Stimulated activated CD8-positive, alpha-beta memory T cell treated with anti-CD3 and anti-CD28 coated beads, Interleukin-2, amount 100 ng/mL, for 1 hour (primary cell): ENCODE results near the gene EIF5A.

Experiments
- DNase-seq, 2 donors: peaks; one replicate each; pipeline ENCODE4 v3.0.0-alpha.2; 2020; ENCODE audit warnings: low read depth in 2 of 2

EIF5A gene

DNA sequence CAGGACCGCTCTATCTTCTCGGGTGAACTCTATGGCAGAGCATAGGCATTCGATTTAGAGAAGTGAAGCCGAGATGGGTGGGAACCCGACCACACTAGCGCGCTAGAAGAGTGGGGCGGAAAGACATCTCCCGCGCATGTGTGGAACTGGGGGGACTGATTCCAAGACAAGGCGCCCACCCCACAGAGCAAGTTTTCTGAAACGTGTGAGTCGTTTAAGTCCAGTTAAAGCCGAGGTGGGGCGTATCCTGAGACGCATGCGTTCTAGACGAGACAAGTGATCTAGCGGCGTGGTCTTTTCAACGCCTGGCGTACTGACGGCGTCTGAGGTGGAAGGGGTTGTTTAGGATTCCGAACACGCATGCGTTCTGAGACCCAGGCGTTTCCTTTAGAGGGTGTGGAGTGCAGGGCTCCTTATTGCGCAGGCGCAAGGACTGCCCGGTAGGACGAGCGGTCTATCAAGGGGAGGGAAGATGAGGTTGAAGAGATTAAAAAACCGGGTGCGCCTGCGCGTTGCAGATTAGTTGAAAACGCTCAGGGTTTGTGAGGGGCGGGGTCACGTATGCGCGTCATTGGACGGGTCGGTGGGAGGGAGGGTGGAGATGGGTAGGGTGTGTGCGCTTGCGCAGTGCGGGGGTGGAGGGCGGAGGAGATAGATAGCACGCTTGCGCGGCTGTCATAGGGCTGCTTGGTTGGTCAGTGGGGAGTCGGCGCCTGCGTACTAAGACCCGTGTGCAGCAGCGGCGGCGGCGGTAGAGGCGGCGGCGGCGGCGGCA, at the start of gene EIF5A:
EIF5A (plus strand) TSS at position 718 of the 775 bp plus-strand sequence. CDS start 2,008 bp downstream, outside the sequence.
- peak; percentile 100 for DNase-seq

DNA sequence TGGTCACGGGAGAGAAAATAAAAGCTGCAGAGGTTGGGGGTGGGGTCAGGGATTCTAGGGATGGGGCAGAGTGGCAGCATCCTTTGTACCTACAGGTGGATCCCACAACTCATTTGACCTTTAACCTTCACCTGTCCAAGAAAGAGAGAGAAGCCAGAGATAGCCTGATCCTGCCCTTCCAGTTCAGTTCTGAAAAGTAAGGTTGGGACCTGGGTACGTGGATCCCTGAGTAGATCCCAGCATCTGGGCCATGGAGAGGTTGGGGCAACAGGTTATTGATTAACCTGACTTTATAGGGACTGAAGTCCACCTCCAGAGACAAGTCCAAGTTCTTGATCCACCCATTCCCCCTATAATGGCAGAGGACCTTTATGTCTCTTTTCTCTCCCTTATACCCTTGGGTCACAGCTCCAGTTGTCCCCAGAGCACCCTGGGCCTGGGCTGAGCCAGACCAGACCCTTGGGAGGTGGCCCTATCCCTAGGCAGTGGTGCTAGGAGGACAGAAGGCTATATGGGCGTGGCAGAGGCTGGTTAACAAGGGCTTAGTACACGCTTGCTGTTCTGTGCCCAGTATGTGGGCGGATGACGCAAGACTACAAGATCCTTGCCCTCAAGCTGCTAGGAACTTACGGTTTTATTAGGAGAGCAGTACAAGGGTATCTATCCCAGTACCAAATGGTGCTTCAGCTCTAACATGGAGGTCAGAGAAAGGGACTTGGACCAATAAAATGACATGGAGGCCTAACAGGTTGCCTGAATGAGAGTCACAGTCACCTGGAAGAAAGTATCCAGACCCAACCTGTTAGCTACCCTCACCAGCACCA, 48.5 kb upstream of the EIF5A start:
- no peak for DNase-seq

DNA sequence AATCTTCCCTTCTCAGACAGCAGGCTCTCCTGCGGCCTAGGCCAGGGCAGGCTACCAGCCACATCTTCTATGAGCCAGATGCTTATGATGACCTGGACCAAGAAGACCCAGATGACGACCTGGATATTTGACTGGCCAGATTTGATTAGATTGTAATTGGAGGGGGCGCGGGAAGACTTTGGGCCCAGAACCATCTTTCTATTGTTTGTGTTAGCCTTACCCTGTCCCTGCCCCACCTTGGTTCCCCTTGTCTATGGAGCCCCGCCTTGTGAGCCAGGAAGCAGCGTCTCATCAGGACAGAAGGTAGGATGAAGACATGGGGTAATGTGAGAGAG, 47.9 kb upstream of the EIF5A start:
- no peak for DNase-seq

DNA sequence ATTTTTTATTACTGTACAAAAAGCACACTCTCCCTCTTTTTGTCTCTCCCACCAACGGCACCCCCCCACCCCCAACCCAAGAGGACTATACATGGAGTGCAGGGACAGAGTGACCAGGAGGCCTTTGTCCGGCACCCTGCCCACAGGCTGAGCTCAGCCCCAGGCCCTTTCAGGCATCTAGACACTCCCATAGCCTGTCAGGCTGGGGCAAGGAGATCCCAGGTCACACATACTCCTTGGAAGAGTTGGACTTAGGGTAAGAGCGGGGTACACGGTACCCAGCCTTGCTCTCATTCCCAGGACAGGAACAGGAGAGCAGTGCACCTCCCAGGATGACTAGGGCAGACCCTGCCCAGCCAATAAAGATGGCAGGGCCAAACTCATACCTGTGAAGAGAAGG, 47.3 kb upstream of the EIF5A start:
- no peak for DNase-seq

DNA sequence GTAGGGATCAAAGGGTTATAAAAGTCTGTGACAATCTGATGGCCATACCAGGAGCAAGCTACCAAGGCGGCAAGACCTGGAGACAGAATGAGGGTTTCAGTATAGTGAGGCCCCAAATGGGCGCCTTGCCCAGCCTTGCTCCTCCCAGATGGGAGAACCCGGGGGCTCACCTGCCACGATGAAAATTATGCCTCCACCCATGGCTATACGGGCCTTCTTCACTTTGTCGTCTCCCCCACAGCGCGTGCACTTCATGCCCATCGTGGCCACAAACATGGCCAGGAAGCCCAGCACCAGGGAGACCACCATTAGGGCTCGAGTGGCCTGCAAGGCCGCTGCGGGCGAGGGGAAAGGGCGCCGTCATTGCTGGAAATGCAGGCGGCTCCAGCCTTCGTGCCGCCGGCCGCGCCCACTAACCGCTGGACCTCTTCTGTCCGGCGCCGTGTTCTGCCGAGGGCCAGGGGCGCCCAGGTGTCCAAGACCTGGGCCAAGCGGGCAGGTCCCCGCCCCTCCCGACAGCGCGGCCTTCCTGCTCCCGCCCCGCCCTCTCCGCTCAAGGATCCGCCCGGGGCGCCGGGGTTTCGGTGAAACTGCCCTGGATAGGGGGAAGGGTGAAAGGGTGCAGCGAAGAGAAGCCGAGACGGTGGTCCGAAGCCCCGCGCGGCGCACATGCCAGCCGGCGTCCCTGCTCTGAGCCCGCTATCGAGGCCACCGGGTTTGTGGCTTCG, 46.6 kb upstream of the EIF5A start:
- no peak for DNase-seq

DNA sequence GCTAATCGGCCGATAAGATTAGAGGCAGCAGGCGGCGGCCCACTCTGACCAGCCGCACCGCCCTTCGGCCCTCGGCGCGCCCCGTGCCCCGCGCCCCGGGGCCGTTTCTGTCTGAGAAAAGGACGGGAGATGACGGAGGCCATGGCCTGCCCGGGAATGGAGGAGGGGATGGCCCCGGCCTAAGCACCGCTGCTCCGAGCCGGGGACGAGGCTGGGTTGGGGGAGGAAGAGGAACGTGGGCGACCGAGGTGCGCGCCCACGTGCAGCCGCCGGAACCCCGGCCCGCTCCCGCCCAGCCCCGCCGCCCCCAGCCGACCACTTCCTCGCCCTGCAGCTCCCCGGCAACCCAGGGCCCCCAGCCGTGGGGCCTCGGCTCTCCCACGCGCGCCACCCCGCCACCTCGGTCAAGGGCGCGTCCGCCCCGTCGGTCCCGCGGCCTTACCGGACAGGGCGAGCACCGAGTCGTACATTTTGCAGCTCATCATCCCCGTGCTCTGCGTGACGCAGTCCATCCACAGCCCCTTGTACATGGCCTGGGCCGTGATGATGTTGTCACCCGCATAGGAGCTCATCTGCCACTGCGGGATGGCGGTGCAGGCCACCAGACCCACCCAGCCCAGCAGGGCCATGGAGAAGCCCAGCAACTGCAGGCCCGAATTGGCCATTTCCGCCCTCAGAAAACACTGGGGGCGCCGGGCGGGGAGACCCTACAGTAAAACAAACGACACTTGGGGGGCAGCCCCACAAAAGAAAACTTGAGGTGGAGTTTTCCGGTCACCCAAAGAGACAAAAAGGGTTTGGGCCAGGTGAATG, 45.8 kb upstream of the EIF5A start:
- no peak for DNase-seq

DNA sequence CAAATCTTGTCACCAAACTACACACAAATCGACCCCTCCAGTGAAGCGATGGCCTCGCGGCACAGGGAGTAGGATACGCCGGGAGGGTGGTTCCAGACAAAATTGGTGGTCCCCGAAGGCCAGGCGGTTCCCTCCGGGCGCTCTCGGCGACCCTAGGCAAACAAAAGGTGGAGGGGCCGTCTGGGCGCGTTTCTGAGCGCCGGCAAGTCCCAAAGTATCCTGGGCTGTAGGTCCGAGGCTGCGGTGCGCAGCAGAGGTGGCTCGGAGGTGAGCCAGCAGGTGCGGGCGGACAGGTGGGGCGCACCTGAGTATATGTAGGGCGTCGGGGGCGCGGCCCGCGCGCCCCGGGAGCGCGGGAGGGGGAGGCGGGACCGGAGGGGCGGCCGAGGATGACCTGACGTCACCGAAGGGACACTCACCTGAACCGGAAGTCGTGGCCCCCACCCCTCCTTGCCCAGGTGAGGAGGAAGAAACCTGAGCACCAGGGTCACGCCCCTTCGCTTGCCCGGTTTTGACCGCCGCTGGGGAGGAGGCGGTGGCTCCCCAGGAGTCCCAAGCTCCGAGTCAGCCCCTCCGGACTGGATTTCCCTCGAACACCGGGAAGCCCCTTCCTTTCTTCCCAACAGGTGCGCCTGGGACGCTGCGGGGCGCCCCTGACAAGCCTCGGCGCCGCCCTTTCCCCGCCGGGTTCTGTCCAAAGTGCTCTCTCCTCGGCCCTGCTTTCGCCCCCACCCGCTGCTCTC, 45.1 kb upstream of the EIF5A start, which contains the start of gene CLDN7:
CLDN7 (minus strand) TSS at position 287 of the 743 bp plus-strand sequence. CDS start 435 bp downstream, outside the sequence.
- DNase-seq: no peak

DNA sequence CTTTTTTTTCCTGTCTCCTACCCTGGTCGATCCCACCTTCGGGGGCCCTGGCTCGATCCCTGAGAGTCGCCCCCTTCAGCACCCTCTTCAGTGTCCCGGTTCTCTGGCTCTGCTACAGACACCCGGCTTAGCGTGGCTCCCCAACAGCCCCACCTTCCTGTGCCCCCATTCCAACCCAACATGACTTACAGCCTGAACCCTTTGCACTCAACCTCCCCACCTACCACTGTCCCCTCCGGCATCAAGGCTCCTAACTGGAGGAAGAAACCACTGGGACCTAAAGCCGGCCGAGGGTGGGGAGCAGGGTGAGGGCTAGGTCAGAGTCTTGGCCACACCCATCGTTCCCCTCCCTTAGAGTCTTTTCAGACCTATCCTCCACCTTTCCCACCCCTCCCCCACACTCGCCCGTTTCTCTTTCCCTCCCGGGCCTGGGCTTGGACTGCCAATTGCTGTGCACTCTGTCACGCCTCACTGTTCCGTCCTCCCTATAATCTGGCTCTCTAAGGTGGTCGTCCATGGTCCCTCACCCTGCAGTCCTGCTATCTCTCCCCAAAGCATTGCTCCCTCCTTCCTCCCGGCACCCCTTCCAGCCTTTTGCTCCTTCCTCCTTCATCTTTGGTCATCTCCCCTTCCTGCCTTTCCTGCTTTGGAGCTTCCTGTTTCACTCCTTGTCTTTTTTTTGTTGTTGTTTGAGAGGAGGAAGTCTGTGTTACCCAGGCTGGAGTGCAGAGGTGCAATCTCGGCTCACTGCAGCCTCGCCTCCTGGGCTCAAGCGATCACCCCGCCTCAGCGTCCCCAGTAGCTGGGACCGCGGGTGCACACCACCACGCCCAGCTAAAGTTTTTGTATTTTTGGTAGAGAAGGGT, 44.3 kb upstream of the EIF5A start:
- no peak for DNase-seq

DNA sequence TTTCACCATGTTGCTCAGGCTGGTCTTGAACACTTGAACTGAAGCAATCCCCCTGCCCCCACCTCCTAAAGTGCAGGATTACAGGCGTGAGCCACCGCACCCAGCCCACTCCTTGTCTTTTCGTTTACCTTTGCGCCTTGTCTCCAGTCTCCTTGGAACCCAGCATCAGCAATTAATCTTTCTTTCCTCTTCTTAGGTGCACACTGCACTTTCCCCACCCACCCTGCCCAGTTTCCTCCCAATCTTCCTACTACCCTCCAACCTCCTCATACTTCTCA, 43.7 kb upstream of the EIF5A start:
- no peak for DNase-seq

DNA sequence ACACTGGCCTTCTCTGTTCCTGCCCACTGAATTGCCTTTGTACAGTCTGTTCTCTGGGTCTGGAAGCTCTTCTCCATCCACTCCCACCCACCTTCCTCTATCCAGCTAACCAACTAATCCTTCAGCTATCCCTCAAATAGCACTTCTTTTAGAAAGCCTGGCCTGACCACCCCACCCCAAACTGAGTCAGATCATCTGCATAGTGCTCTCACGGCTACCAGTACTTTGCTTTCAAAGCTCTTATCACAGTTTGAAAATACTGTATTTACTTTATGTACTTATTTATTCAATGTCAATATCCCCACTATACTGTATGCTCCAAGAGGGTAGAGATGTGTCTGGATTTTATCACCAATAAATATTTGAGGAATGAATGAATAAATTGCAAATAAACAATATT, 40.6 kb upstream of the EIF5A start:
- DNase-seq: no peak

DNA sequence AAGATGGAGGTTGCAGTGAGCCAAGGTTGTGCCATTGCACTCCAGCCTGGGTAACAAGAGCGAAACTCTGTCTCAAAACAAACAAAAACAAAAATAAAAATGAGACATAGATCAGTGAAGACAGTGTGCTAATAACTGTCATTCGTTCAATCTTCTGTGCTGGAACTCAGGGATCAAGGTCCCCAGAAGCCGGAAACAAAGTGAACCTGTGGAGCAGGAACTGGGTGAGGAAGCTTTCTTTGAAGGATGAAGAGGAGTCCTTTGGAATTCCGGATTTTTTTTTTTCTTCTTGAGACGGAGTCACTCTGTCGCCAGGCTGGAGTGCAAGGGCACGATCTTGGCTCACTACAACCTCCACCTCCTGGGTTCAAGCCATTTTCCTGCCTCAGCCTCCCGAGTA, 28.0 kb upstream of the EIF5A start:
- no peak for DNase-seq

DNA sequence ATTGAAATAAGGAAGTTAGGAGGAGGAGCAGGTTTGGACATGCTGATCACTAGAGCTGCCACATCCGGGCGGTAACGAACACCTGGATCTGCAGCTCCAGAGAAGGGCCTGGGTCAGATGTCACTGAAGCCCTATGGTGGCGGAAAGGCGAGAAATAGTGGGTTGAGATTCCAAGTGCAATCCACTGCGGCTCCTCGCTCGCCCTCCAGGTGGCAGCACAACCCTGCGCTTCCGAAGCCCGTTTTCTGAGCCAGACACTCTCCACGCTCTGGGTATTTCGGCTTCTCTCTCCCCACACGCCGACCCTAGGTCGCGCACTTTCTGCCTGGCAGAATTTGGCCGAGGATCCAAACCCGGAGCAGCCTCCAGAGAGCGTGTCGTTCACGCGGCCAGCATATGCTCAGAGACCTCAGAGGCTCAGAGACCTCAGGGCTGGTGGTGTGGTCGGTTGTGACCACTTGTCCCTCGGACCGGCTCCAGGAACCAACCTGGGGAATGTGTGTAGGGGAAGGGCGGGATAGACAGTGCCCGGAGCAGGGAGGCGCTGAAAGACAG, 26.8 kb upstream of the EIF5A start:
- peak; percentile 69 to 75 for DNase-seq

DNA sequence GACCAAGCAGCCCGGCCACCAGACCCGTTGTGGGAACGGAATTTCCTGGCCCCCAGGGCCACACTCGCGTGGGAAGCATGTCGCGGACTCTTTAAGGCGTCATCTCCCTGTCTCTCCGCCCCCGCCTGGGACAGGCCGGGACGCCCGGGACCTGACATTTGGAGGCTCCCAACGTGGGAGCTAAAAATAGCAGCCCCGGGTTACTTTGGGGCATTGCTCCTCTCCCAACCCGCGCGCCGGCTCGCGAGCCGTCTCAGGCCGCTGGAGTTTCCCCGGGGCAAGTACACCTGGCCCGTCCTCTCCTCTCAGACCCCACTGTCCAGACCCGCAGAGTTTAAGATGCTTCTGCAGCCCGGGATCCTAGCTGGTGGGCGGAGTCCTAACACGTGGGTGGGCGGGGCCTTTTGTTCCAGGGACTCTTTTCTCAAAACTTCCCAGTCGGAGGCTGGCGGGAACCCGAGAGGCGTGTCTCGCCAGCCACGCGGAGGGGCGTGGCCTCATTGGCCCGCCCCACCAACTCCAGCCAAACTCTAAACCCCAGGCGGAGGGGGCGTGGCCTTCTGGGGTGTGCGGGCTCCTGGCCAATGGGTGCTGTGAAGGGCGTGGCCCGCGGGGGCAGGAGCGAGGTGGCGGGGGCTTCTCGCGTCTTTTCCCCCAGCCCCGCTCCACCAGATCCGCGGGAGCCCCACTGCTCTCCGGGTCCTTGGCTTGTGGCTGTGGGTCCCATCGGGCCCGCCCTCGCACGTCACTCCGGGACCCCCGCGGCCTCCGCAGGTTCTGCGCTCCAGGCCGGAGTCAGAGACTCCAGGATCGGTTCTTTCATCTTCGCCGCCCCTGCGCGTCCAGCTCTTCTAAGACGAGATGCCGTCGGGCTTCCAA, 26.1 kb upstream of the EIF5A start, which contains the start of gene SLC2A4:
SLC2A4 (plus strand) TSS at position 645 of the 879 bp plus-strand sequence; CDS start at position 862, 217 bp downstream.
- DNase-seq: peak; percentile 55 to 72

DNA sequence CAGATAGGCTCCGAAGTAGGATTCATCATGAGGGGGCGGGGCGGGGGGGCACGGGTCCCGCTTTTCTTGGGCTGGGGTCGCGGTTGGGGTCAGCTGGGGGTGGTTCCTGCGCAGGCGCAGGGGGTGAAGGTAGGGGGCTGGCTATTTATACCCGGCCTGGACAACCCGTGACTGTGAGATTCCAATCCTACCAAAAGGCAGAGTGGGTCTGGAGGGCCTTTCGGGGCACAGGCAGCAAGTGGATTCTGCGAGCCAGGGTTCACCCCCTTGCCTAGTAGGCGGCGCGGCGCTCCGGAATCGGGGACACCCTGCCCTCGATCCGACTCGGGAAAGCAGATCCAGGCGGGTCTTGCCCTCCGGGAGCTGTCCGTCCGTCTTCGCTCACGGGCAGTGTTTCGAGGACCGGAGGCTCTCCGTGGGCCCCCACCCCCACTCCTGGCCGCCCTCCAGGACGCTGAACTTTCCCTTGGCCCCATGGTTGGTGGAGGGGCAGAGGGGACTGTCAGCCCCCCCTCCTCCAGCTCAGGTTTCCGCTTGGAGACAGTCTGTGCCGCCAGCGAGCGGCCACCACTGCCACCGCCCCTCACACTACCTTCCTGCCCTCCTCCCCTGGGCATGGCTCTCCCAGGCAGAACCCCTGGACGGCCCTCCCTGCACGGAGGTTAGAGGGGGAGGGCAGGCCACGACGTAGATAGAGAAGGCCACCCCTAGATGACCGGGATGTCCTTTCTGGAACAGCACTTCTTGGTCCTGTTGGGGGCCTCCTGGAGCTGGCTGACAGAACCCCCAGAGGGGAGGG, 25.3 kb upstream of the EIF5A start:
- no peak for DNase-seq

DNA sequence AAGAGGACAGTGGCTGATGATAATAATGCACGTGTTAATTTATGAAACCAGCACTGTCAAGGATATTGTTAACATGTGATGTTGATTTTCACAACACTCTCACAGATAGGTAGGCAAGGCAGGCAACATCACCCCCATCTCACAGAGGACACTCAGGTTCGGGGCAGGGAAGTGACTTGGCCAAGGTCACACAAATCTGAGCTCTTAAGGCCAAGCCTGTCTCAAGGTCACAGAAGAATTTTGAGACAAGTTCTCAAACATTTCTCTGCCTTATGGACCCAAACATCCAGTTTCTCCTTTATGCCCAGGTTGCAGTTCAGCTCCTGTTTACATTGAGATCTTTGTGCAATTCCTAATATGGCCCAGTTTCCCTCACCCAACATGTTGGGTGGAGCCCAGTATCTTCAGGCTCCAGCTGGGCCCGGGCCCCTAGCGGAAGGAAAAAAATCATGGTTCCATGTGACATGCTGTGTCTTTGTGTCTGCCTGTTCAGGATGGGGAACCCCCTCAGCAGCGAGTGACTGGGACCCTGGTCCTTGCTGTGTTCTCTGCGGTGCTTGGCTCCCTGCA, 24.6 kb upstream of the EIF5A start:
- no peak for DNase-seq

DNA sequence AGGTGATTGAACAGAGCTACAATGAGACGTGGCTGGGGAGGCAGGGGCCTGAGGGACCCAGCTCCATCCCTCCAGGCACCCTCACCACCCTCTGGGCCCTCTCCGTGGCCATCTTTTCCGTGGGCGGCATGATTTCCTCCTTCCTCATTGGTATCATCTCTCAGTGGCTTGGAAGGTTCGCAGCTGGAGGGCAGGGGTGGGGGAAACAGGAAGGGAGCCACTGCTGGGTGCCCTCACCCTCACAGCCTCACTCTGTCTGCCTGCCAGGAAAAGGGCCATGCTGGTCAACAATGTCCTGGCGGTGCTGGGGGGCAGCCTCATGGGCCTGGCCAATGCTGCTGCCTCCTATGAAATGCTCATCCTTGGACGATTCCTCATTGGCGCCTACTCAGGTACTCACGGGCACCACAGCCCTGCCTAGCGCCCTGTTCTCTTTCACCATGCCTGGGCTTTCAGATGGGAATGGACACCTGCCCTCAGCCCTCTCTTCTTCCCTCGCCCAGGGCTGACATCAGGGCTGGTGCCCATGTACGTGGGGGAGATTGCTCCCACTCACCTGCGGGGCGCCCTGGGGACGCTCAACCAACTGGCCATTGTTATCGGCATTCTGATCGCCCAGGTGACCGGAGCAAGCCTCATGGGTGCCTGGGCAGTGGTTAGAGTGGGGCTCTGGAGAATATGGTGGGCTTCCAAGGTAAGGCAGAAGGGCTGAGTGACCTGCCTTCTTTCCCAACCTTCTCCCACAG, 23.8 kb upstream of the EIF5A start:
- no peak for DNase-seq

DNA sequence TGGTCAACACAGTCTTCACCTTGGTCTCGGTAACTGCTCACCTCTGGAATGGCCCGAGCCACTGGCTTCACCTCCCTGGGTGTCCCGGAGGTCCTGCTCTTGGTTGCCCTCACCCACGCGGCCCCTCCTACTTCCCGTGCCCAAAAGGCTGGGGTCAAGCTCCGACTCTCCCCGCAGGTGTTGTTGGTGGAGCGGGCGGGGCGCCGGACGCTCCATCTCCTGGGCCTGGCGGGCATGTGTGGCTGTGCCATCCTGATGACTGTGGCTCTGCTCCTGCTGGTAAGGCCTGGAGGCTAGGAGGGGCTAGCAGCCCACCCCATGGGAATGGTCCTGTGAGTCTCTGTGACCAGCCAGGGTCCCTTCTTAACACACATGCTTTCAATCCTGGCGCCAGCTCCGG, 22.5 kb upstream of the EIF5A start:
- DNase-seq: no peak
